Right forelimb (tissue), 1 donor: ENCODE measurements around the gene ARIH1.
"Not testable (repeated sequence)": the region's sequence is repeated elsewhere in the genome, so short reads cannot be mapped to it uniquely, and the experiment has no call there.

Source experiments
- DNase-seq: peaks from one replicate; pipeline ENCODE4 v3.0.0-alpha.2; 2018

Gene ARIH1, protein sequence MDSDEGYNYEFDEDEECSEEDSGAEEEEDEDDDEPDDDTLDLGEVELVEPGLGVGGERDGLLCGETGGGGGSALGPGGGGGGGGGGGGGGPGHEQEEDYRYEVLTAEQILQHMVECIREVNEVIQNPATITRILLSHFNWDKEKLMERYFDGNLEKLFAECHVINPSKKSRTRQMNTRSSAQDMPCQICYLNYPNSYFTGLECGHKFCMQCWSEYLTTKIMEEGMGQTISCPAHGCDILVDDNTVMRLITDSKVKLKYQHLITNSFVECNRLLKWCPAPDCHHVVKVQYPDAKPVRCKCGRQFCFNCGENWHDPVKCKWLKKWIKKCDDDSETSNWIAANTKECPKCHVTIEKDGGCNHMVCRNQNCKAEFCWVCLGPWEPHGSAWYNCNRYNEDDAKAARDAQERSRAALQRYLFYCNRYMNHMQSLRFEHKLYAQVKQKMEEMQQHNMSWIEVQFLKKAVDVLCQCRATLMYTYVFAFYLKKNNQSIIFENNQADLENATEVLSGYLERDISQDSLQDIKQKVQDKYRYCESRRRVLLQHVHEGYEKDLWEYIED

DNA sequence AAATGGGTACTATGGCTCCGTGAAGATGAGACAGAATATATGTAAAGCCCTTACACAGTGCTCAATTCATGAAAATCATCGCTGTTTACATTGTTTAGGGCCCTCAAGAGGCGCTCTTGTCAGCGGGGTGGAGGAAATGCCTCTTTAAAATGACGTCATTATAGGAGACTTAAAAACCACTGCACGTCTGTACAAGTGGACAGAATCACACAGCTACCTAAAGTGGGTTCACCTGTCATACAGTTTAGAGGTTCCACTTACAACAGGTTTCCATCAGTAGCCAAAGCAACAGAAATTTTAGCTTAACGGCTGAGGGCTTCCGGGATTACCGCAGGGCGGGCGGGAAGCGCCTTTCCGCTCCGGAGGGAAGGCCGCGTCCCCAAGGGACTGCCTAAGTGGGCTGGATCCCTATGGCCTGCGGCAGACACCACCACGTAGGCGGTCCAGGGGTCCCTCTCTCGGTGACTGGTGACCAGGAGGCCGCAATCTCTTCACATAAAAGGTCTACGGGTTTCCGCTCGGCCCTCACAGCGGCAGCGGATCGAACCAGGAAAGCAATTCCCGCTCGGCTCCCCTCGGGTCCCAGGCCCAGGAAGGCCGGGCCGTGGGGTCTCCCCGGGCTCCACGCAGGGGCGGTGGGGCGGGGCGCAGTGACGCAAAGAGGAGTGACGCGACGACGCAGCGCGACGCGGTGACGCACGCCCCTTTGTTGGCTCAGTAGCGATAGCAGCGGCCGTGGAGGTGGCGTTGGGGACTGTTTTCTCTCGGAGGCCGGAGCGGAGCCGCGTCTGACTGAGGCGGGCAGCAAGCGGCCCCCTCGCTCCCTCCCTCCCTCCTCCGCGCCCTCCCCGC is at the start of gene ARIH1:
ARIH1 (plus strand) TSS at position 717 of the 852 bp plus-strand sequence. CDS start 310 bp downstream, outside the sequence.
- DNase-seq: peak; percentile 99

DNA sequence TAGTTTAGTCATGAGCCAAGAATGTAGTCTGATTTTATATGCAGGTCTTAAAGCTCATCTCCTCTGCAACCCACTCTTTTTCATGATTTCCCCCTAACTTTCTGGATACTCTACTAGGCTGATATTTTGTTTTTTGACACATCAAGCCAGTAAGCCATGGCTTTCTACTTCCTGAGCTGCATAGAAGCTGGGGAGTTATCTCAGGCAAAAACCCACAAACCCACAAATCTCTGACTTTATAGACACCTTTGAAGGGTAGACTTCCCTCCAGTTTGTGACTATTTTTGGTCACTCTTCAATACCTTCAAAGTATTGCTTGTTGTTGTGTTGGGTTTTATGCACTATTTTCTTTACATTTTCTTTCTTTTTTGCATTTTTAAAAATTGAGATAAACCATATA is 47.4 kb upstream of the ARIH1 start:
- no peak for DNase-seq

DNA sequence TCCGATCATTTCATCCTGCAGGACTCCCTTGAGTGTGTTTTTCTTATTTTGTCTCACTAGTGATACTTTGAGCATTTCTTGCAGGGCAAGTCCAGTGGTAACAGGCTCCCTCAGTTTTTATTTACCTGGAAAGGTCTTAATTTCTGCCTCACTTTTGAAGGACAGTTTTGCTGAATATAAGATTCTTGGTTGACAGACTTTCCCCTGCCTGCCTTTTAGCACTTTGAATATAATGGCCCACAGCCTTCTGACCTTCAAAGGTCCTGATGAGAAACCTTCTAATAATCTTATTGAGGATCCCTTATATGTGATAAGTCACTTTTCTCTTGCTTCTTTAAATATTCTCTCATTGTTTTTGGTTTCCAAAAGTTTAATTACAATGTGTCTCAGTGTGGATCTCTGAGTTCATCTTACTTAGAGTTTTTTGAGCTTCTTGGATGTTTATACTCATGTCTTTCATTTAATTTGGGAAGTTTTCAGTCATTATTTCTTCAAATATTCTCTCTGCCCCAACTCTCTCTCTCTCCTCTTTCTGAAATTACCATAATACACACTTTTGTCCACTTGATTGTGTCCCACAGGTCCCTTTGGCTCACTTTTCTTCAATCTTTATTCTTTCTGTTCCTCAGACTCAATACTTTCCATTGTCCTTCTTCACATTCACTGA is 36.3 kb upstream of the ARIH1 start:
- DNase-seq: no peak

DNA sequence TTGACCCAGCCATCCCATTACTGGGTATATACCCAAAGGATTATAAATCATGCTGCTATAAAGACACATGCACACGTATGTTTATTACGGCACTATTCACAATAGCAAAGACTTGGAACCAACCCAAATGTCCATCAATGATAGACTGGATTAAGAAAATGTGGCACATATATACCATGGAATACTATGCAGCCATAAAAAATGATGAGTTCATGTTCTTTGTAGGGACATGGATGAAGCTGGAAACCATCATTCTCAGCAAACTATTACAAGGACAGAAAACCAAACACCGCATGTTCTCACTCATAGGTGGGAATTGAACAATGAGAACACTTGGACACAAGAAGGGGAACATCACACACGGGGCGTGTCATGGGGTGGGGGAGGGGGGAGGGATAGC is 31.3 kb upstream of the ARIH1 start:
- not testable (repeated sequence) for DNase-seq

DNA sequence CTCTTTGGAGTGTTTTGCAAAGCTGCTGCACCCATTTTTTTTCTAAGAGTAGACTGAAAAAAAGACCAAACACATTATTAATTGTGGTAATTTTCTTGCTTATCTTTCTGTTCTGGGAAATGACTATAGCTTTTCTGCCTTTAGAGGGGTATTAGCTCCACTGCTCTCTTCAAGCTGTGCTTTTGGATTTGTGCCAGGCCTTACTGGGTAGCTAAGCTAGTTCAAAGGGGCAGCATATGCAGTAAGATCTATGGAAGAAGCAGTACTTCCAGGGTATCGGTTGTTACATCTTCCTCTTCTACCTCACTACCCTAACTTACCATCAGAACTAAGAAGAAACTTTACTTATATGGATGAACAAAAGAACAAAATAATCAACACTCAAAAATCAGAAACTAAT is 28.7 kb upstream of the ARIH1 start:
- no peak for DNase-seq

DNA sequence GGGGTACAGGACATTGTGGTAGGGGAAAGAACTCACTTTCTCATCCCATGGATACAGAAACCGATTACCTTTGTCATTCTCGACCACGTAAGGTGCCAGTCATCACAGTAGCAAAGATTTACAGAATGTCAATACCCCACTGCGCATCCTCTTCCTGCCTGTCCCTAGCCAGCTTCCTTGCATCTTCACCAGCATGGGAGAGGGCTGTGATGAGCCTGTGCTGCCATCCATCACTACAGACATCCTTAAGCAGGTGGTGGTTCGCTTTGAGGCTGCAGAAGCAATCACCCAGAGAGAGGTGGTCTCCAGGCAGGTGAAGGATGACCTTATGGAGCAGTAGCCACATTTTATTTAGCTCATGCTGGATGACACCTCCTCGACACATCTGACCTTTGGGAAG is 23.3 kb upstream of the ARIH1 start:
- DNase-seq: no peak

DNA sequence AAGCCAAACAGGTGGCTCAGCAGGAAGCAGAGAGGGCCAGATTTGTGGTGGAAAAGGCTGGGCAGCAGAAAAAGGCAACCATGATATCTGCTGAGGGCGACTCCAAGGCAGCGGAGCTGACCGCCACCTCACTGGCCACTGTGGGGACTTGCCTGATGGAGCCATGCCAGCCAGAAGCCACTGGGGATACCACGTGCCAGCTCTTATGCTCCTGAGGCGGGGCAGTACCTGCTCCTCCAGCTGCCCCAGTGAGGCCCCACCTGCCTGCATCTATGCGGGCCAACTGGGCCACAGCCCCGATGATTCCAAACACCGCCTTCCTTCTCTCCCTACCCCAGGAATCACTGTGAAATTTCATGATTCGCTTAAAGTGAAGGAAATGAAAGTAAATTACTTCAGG is 22.9 kb upstream of the ARIH1 start:
- DNase-seq: no peak

DNA sequence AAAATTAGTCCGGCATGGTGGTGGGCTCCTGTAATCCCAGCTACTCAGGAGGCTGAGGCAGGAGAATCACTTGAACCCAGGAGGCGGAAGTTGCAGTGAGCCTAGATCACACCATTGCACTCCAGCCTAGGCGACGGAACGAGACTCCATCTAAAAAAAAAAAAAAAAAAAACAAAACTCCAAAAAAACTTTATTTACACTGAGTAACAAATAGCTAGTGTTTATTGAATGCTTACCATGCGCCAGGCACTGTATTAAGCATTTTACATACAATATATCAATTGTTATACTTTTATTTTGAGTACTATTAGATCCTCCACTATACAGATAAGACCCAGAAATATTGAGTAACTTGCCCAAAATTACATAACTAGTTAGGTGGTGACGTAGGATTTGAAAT is 17.4 kb upstream of the ARIH1 start:
- DNase-seq: no peak

DNA sequence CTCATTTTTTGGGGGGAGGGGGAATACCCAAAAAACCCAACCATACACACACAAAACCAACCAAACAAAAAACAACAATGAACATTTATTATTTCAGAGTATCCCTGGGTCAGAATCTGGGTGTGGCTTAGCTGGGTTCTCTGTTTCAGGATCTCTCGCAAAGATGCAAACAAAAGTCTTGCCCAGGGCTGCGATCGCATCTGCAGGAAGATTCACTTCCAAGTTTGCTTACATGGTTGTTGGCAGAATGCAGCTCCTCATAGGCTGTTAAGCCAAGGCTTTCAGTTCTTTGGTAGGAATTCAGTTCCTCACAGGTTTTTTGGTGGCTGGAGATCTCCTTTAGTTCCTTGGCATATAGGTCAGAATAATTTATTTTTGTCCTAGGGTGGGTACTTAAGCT is 13.7 kb upstream of the ARIH1 start:
- no peak for DNase-seq

DNA sequence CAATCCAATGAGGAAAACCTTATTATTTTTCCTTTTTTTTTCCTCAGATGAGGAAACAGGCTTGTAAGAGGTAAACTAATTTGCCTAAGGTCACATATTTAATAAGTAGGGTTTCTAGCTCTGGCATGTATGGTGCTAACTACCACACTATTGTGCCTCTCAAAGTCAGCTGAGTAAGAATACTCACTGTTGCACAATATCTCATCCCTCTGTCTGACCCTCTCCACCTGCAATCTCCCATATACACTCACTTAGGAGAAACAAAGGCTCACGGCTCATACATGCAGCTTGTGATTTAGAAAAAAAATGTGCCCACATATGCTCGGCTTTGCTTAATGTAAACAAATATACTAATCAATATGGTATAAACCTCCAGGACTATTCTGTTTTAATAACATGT is 10.4 kb upstream of the ARIH1 start:
- DNase-seq: no peak

DNA sequence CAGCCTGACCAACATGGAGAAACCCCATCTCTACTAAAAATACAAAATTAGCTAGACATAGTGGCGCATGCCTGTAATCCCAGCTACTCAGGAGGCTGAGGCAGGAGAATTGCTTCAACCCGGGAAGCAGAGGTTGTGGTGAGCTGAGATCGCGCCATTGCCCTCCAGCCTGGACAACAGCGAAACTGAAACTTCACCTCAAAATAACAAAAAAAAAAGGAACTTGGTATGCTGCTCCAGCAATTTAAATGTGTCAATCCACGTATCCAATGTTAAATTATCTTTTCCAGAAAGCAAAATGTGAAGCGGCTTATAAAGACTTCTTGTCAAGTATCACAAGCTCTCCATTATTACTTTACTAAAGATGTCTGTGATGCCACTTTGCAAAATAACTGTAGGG is 9.9 kb upstream of the ARIH1 start:
- DNase-seq: no peak

DNA sequence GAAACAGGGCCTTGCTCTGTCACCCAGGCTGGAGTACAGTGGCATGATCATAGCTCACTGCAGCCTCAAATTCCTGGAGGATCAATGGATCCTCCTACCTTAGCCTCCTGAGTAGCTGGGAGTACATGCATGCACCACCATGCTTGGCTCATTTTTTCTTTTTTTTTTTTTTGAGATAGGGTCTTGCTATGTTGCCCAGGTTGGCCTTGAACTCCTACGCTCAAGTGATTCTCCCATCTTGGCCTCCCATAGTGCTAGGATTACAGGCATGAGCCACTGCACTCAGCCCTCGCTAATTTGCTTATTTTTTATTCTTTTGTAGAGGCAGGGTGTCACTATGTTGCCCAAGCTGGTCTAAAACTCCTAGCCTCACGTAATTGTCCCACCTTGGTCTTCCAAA is 6.0 kb upstream of the ARIH1 start:
- no peak for DNase-seq

DNA sequence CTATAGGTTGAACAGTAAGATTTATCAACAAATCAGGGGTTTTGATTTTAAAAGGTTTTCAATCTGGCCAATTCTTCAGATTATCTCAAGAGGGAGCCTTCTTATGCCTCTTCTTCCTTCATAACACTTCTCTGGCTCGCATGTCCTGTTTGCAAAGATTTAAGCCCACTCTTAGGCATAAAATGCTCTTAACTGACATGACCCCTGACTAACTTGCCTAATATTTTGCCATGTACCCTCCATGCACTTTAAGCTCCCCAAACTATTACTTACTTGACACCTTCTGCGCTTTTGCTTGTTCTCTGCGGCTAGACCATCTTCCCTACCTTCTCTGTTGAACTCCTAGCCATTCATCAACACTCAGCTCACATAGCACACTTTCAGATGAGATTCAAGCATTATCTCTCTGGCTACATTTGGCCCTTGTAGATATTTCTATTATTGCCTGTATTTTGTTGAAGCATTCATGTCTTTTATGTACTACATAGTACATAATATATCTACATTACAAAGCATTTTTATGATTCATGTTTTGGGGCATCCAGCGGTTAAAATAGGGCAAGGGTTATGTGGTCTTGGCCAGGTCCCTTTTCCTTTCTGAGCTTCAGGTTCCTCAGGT is 1.0 kb upstream of the ARIH1 start:
- no peak for DNase-seq

DNA sequence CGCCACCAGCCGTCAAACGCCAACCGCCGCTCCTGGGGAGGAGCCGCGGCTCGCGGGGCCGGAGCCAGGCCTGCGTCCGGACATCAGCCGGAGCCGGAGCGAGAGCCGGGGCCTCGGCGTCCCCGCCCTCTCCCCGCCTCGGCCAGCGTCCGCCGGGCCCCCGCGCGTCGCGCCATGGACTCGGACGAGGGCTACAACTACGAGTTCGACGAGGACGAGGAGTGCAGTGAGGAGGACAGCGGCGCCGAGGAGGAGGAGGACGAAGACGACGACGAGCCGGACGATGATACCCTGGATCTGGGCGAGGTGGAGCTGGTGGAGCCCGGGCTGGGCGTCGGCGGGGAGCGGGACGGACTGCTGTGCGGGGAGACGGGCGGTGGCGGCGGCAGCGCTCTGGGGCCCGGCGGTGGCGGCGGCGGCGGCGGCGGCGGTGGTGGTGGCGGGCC is 359 bp downstream of the ARIH1 start:
- no peak for DNase-seq

DNA sequence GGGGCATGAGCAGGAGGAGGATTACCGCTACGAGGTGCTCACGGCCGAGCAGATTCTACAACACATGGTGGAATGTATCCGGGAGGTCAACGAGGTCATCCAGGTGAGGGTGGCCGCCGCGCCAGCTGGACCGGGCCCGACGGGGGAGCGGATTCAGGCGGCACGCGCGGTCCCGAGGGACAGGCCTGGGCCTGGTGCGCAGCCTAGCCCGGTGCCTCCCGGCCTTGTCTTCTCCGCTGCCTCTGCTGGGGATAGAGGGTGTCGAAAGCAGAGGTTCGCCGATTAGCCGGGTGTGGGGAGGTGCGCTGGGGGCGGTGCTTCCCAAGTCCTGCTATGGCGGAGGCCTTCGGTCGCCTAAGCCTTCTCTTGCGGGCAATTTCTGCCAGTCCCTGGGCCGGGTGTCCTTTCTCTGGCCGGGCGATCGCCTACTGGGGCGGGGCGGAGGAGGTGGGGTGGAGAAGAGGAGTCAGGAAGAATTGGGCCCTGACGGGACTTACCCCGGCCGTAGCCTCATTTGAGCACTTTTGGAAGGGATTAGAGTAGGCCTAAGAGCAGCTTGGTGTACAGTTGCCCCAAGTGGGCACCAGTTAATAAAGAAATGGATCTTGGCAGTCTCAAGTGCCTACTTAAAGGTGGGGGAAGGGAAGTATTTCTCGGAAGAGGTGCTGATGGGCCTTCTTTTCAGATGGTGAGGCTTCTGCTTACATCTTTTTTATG is 940 bp downstream of the ARIH1 start:
- peak; percentile 86 for DNase-seq

DNA sequence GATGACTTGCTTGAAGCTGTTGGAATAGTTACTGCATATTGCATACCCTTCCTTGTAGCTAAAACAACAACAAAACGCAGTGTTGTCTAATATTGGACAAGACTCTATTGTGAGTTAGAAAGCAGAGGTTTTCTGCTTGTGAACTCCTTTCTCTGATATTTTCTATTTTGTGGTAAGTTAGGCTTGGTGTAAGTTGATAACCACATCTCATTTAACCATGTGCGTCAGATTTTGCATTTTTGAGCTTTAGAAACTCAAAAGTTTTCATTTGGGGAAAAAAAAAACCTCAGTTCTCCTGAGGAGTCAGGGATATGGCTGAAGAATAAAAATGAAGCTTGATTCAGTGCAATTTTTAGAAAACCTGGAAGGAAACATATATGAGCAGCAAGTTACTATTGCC is 1.5 kb downstream of the ARIH1 start:
- no peak for DNase-seq

DNA sequence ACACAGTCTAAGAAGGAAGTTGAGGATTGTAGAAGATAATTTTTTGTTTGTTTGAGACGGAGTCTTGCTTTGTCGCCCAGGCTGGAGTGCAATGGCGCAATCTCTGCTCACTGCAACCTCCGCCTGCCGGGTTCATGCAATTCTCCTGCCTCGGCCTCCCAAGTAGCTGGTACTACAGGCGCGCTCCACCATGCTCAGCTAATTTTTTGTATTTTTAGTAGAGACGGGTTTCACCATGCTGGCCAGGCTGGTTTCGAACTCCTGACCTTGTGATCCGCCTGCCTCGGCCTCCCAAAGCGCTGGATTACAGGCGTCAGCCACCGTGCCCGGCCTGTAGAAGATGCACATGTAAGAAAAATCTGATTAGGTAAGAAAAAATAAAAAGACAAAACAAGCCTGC is 2.2 kb downstream of the ARIH1 start:
- DNase-seq: not testable (repeated sequence)

DNA sequence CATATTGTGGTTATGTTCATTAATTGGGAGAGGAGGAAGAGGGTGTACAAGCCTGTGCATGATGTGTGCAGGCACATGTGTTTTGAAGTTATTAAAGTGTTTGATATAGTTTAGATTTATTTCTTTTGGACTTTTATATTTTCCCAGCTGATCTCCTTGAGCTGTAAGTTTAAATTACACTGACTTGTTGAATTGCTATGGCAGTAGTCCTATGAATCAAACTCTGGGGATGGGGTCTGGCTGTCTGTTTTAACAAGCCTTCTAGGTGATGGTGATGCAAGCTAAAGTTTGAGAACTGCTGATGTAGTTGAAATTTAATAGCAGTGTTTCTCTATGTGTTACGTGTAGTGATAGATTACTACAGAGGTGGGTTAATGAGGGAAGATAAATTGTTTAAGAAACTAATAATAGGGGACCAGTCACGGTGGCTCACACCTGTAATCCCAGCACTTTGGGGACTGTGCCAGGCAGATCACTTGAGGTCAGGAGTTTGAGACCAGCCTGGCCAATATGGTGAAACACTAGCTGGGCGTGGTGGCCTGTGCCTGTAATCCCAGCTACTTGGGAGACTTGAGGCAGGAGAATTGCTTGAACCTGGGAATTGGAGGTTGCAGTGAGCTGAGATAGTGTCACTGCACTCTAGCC is 7.0 kb downstream of the ARIH1 start:
- DNase-seq: no peak

DNA sequence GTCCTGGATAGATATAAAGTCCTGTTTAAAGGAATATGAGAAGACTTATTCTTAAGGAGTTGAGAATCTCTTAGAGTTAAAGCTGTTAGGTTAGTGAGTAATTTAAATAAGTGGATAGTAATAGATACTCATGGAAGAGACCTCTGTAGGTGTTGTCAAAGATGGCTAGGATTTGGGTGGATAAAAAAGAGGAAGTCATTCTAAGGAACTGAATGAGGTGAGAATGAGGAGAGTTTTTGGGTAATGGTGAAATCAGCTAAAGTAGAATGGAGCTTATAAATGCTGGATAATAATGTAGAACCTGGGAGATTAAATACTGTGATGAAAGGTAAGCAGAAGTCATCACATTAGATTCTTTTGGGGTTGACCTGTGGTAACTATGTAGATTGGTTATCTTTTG is 8.1 kb downstream of the ARIH1 start:
- no peak for DNase-seq

DNA sequence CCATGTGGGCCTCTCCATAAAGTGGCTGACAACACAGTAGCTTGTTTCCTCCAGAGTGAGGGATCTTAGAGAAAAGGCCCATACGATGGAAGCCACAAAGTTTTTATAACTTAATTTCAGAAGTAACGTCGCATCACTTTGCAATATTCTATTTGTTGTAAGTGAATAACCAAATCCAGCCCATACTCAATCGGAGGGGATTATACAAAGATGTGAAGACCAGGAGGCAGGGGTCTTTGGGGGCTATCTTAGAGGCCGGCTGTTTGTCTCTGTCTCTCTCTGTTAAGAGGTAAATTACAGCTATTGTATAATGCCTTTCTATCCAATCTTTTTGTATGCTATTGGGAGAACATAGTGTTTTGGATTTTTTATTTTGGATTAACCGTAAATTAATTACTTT is 9.1 kb downstream of the ARIH1 start:
- DNase-seq: no peak

DNA sequence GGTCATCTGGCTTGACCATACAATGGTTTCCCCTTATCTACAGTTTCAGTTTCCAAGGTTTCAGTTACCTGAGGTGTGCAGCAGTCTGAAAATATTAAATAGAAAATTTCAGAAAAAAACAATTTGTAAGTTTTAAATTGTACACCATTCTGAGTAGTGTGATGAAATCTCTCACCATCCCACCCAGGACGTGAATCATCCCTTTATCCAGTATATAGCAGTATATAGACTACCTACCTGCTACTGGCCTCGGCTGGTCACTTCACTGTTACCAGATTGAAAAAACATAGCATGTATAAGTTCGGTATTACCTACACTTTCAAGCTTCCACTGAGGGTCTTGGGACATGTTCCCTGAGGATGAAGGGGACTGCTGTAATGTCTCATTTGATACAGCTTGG is 12.0 kb downstream of the ARIH1 start:
- no peak for DNase-seq
